ENCODE results near the gene BCAR3.

DNA sequence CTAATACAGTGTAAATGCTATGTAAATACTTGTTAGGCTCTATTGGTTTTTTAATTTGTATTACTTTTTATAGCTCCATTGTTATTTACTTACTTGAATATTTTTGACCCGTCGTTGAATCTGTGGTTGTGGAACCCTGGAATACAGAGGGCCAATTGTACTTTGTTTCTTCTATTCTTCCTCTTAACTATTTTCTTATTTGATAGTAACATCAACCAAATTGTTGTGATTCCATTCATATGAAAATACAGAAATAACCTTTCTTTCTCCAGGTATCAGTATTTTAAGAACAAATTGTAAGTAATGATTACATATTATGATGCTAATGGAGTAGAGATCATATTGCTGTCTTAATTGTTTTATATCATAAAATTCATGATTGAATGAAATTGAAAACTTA, 160.0 kb downstream of the BCAR3 start:
- TF ChIP-seq, protein P1, sequence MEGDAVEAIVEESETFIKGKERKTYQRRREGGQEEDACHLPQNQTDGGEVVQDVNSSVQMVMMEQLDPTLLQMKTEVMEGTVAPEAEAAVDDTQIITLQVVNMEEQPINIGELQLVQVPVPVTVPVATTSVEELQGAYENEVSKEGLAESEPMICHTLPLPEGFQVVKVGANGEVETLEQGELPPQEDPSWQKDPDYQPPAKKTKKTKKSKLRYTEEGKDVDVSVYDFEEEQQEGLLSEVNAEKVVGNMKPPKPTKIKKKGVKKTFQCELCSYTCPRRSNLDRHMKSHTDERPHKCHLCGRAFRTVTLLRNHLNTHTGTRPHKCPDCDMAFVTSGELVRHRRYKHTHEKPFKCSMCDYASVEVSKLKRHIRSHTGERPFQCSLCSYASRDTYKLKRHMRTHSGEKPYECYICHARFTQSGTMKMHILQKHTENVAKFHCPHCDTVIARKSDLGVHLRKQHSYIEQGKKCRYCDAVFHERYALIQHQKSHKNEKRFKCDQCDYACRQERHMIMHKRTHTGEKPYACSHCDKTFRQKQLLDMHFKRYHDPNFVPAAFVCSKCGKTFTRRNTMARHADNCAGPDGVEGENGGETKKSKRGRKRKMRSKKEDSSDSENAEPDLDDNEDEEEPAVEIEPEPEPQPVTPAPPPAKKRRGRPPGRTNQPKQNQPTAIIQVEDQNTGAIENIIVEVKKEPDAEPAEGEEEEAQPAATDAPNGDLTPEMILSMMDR (IDR thresholded peaks at IDR 0.05 in 4 of 5, conservative IDR thresholded peaks at IDR 0.05 in 1 of 5) = no peak
- TF ChIP-seq POLR2A (IDR thresholded peaks at IDR 0.05) = no peak

Data from gastrocnemius medialis (tissue), 4 donors.